Keratinocyte (primary cell): ENCODE results near the gene CACNA1C. TPM values are rescaled to one million over a fixed set of nuclear protein-coding genes. Genes with fewer than 3 reads are reported as not detected.

Source experiments
- DNase-seq: peaks from one replicate; pipeline ENCODE4 v3.0.0-alpha.2; 2011; ENCODE audit warnings: low read depth, missing footprints, low spot score
- FAIRE-seq: peaks from 2 replicates; lab custom pipeline; 2011; peaks lifted over from hg19 to GRCh38; lab: Jason Lieb, UNC
- H2AFZ ChIP-seq: 2 replicates; pipeline ENCODE4 v1.6.0; 2012; ENCODE audit warnings: low read length, control low read depth, inconsistent platforms; ENCODE audit not compliant: control insufficient read depth
- H3K27ac ChIP-seq: 2 replicates; pipeline ENCODE4 v1.5.1; 2011; ENCODE audit warnings: low read length; ENCODE audit not compliant: control insufficient read depth, insufficient read depth
- H3K27me3 ChIP-seq: 3 replicates; pipeline ENCODE4 v1.6.0; 2011; ENCODE audit warnings: low read length; ENCODE audit not compliant: control insufficient read depth, insufficient read depth; ENCODE audit errors: extremely low read depth
- H3K36me3 ChIP-seq, 2 experiments: 2 replicates in 1 of 2; 3 replicates in 1 of 2; pipeline ENCODE4 v1.5.1; 2011; ENCODE audit warnings: low read length in 2 of 2, mild to moderate bottlenecking in 1 of 2; ENCODE audit not compliant: control insufficient read depth in 2 of 2, insufficient read depth in 2 of 2; ENCODE audit errors: extremely low read depth in 1 of 2
- H3K4me1 ChIP-seq: 3 replicates; pipeline ENCODE4 v1.5.1; 2011; ENCODE audit warnings: low read length; ENCODE audit not compliant: control insufficient read depth, insufficient read depth; ENCODE audit errors: extremely low read depth
- H3K4me2 ChIP-seq: 3 replicates; pipeline ENCODE4 v1.6.0; 2011; ENCODE audit warnings: low read depth, low read length; ENCODE audit not compliant: control insufficient read depth, insufficient read depth; ENCODE audit errors: extremely low read depth
- H3K4me3 ChIP-seq, 3 experiments: fragments of 200-600 bp in 1 of 3; sonication (generic) in 1 of 3; 2 replicates in 2 of 3; 3 replicates in 1 of 3; pipeline ENCODE4 v1.5.1; 2011 to 2016; ENCODE audit warnings: low read length in 3 of 3, mild to moderate bottlenecking in 3 of 3, control low read depth in 2 of 3, inconsistent platforms in 1 of 3, low read depth in 1 of 3, mixed read lengths in 1 of 3, mixed run types in 1 of 3, moderate library complexity in 1 of 3; ENCODE audit not compliant: control insufficient read depth in 2 of 3, insufficient read depth in 2 of 3; ENCODE audit errors: extremely low read depth in 1 of 3
- H3K79me2 ChIP-seq: 2 replicates; pipeline ENCODE4 v1.6.0; 2012; ENCODE audit warnings: low read length; ENCODE audit not compliant: control insufficient read depth, insufficient read depth
- H3K9ac ChIP-seq: 3 replicates; pipeline ENCODE4 v1.6.0; 2011; ENCODE audit warnings: low read length; ENCODE audit not compliant: control insufficient read depth, insufficient read depth; ENCODE audit errors: extremely low read depth
- H3K9me1 ChIP-seq: 3 replicates; pipeline ENCODE4 v1.6.0; 2011; ENCODE audit warnings: low read length; ENCODE audit not compliant: control insufficient read depth, insufficient read depth; ENCODE audit errors: extremely low read depth
- H3K9me3 ChIP-seq: 2 replicates; pipeline ENCODE4 v1.5.1; 2012; ENCODE audit warnings: low read depth, low read length; ENCODE audit not compliant: control insufficient read depth
- H4K20me1 ChIP-seq: 3 replicates; pipeline ENCODE4 v1.6.0; 2011; ENCODE audit warnings: low read length; ENCODE audit not compliant: control insufficient read depth, insufficient read depth; ENCODE audit errors: extremely low read depth
- CTCF ChIP-seq, 3 experiments: IDR thresholded peaks in 1 of 3; conservative IDR thresholded peaks in 1 of 3; optimal IDR thresholded peaks in 1 of 3; 2 replicates in 2 of 3; 3 replicates in 1 of 3; pipeline versions ENCODE3 to v1.5.1; 2011; ENCODE audit warnings: low read length in 3 of 3, mild to moderate bottlenecking in 3 of 3, moderate library complexity in 2 of 3, control low read depth in 1 of 3, inconsistent platforms in 1 of 3; ENCODE audit not compliant: insufficient read depth in 2 of 3; ENCODE audit errors: extremely low read depth in 1 of 3
- EZH2 ChIP-seq: IDR thresholded peaks from one replicate; pipeline ENCODE4 v1.6.1; 2012; ENCODE audit warnings: inconsistent platforms, mild to moderate bottlenecking, low read length, moderate library complexity
- dilution Hi-C: fragments of 300-500 bp; cut with MboI; formaldehyde crosslinking; loops from one replicate; pipeline ENCODE4 v1.7.0; 2020; ENCODE audit warnings: low sequenced_read_pairs; ENCODE audit not compliant: extremely low pct_ligation_motif_present
- polyA plus RNA-seq, 5 experiments: library from polyadenylated mRNA; depleted of rRNA in 3 of 5; stranded (reverse) in 3 of 5; stranded (forward) in 1 of 5; unstranded in 1 of 5; fragments of >200 nt; gene quantifications; 1 replicate in 1 of 5; 2 replicates in 3 of 5; 3 replicates in 1 of 5; pipeline versions ENCODE4 v1.2.1 to v1.2.3, GENCODE V29; 2011 to 2012; ENCODE audit warnings: missing spikeins in 2 of 5, low read depth in 1 of 5, low replicate concordance in 1 of 5

CACNA1C gene
- polyA plus RNA-seq, 1 donor (not counting 4 experiments of a cell fraction or from before 2014, with no cell fraction given) = not detected

GRCh38 chr12:2301531-2302461 is 249.0 kb downstream of the CACNA1C start:
- Histone ChIP-seq H3K4me2 (no peak overlapping the region), H3K27ac (no peak overlapping the region), H3K4me1 (no peaks in the 10 kb centered on the region), H3K9me3 (no peaks in the 10 kb centered on the region), H3K9me1 (no peaks in the 10 kb centered on the region), H3K79me2 (no peaks in the 10 kb centered on the region), H3K9ac (no peak overlapping the region), H3K36me3 (no peaks in the 10 kb centered on the region), H4K20me1 (no peaks in the 10 kb centered on the region), H3K27me3 (peaks cover 5% of the 10 kb centered on the region), H3K4me3 (no peak overlapping the region), H2AFZ (no peak overlapping the region)
- TF ChIP-seq CTCF (optimal IDR thresholded peaks at IDR 0.05 in 1 of 3, IDR thresholded peaks at IDR 0.05 in 1 of 3, conservative IDR thresholded peaks at IDR 0.05 in 1 of 3; ENCODE audit: extremely low read depth in 1 of 3, insufficient read depth in 2 of 3, low read length in 3 of 3) (no peak), EZH2 (no peak)
- FAIRE-seq (no peak), DNase-seq (no peak)
- dilution Hi-C loops = no loop called here

GRCh38 chr12:2302711-2303580 is 250.2 kb downstream of the CACNA1C start:
- Histone ChIP-seq H2AFZ (no peak overlapping the region), H3K9me1 (no peaks in the 10 kb centered on the region), H3K4me2 (no peak overlapping the region), H3K4me1 (no peaks in the 10 kb centered on the region), H3K9me3 (no peaks in the 10 kb centered on the region), H4K20me1 (no peaks in the 10 kb centered on the region), H3K36me3 (no peaks in the 10 kb centered on the region), H3K27me3 (peaks cover 5% of the 10 kb centered on the region), H3K4me3 (no peak overlapping the region), H3K79me2 (no peaks in the 10 kb centered on the region), H3K9ac (no peak overlapping the region), H3K27ac (no peak overlapping the region)
- TF ChIP-seq CTCF (optimal IDR thresholded peaks at IDR 0.05 in 1 of 3, IDR thresholded peaks at IDR 0.05 in 1 of 3, conservative IDR thresholded peaks at IDR 0.05 in 1 of 3; ENCODE audit: extremely low read depth in 1 of 3, insufficient read depth in 2 of 3, low read length in 3 of 3) (no peak), EZH2 (no peak)
- dilution Hi-C loops = no loop called here
- no peak for DNase-seq
- FAIRE-seq = no peak
